DMS53 treated with DMSO at 0.1 percent for 48 hours (cell line): ENCODE data around the gene CRAT.
A peak's percentile ranks its signal among the peaks of the same experiment; 100 is the strongest.
"Not testable (repeated sequence)": the region's sequence is repeated elsewhere in the genome, so short reads cannot be mapped to it uniquely, and the experiment has no call there.

Experiments used
- DNase-seq: peaks from one replicate; lab custom pipeline; 2025; ENCODE audit not compliant: unreplicated experiment; lab: John Stamatoyannopoulos, UW

The CRAT gene

DNA sequence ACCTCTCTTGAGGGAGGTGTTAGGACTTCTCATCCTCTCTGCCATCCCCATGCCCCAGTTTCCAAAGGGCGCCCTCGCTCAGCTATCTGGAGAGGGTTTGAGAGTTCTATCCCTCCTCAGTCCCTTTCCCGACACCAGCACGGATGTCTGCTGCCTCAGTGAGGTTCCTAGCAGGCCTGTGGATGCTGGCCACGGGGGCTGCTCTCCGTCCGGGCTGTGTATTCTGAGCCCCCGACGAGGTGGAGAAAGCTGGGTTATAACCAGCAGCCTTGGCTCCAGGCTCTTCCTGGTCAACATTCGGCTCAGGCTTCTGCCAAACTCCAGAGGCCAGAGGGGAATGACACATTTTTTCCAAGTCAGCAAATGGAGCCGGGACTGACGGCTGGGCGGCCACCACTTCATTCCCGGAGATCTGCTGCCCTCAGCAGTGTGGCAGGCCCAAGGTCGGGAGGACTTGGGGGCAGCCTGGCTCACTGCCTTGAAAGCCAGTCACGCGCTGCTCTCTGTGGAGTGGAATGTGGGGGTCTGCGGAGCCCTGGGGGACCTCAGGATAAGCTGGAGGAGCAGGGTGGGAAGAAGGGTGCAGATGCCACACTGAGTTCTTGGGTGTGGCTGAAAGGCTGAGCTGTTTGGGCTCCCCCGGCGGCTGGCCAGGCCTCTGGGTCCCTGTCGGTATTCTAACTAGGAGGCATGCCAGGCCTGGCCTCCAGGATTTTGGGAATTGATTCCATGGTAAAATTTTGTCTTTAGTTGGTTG lies 28.1 kb upstream of the CRAT start:
- DNase-seq, result no peak

- DNase-seq, result no peak
Measured at GRCh38 chr9:129138144-129138462, 27.5 kb upstream of the CRAT start.

DNA sequence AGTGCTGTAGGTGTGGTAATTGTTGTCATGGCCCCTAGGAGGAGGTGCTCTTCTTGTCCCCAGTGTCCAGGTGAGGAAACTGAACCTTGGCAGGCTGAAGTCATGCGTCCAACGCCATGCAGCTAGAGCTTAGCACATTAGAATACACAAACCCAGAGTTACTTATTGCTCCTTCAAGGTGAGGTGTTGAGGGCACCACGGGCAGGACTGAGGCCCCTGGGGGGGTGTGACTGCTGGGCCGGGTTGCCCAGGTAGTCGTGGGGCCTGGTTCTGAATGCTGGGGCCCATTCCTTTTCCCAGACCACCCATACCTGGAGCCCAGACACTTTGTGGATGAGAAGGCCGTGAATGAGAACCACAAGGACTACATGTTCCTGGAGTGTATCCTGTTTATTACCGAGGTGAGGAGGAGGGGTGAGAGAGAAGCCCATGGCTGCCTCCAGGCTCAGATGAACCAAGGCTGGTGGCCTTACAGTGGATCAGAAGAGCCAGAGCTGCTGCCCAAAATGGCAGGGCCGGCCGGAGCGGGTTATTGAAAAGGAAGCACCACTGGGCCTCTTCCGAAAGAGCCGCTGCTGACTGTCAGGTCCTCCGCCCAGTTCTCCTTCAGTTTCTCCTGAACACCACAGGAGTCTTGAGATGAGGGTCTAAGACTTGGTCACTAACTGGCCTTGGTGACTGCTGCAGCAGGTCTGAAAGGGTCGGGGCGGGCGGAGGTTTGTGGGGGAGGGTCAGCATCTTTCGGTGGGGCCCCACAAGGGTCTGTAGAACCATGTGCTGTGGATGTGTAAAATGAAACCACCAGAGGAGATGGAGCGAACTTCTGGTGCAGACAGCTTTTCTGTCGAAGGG lies 26.9 kb upstream of the CRAT start:
- DNase-seq, result no peak

DNA sequence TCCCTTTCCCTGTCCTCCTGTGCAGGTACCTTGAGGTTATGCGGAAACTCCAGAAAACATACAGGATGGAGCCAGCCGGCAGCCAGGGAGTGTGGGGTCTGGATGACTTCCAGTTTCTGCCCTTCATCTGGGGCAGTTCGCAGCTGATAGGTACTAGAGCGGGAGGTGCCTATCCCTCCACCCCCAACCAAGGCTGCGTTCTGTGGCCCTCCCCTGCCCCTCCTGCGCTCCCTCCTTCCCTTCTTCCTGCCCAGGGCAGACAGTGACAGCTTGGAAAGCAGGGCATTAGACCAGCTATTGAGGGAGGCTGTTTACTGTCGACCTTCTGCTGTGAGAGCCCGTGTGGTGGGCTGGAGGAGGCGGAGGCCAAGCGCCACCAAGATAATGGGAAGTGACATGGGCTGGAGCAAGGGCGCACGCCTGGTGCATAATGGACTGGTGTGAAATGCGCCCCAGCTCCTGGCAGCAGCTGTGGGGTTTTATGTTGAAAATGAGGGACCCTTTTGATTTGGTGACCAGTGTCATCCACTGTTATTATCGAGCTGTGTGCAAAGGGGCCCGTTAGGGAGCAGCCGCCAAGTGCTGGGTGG lies 25.9 kb upstream of the CRAT start:
- no peak for DNase-seq

DNA sequence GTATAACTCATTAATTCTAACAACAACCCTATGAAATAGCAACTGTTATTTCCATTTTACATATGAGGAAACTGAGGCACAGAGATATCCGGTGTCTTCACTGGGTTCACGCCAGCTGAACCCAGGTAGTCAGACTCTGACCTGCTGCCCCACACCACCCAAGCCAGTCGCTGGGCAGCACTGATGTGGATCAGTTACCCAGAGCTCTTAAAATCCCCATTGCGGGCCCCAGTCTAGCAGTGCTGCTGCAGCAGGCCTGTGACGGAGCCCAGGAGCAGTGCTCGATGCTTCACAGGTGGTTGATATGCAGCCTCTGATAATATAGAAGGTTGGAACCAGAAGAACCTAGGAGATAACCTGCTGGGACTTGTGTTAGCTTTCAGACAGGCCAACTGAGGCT lies 24.9 kb upstream of the CRAT start:
- DNase-seq, result no peak

- no peak for DNase-seq
Measured at GRCh38 chr9:129133082-129133481, 22.5 kb upstream of the CRAT start.

DNA sequence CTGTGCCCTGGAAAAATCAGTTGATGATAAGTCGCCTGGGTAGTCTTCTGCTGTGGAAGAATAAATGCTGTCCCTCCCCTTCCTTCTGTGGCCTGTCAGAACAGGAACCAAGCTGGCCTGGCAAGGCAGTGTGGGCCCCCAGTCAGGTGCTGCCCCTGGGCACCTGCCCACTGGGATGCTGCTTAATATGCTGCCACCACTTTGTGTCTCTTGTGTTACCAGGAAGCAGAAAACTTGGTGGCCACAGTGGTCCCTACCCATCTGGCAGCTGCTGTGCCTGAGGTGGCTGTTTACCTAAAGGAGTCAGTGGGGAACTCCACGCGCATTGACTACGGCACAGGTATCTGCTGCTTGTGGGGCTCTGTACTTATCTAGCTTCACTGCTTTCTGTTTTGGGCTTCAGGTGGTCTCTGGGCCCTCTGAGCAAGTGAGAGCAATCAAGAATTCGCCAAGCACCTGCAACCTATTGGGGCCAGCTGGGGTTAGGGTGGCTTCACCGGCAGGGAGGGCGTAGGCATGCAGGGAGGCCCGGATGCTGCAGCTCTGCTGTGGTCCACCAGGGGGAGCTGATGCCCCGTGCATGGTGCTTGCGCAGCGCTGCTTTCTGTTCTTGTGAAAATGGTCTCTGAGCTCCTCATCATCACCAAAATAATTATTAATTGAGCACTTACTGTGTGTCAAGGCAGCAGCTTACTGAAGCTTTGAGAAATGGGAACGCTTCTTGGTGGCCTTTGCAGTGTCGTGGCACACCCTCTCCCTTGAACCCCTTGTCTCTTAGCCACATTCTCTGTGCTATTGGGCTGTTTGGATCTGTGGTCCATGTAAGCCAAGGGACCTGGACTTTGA lies 20.9 kb upstream of the CRAT start:
- peak; percentile 50 for DNase-seq

DNA sequence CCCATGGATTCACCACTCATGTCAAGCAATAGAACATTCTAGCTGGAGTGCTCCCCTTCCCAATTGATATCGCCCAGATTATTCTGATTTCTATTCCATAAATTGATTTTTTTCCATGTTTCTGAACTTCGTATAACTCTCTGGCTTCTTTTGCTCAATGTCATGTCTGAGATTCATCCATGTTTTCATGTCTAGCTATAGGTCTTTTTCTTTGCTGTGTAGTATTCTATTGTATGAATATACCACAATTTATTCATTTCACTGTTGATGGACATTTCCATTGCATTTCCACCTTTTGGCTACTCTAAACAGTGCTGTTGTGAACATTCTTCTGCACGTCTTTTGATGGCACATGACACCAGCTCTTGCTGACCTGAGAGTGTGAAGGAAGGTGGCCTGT lies 20.2 kb upstream of the CRAT start:
- no peak for DNase-seq

- not testable (repeated sequence) for DNase-seq
Measured at GRCh38 chr9:129130271-129130670, 19.7 kb upstream of the CRAT start.

- no peak for DNase-seq
Measured at GRCh38 chr9:129128689-129129088, 18.1 kb upstream of the CRAT start.

- DNase-seq, result no peak
Measured at GRCh38 chr9:129126749-129127618, 16.4 kb upstream of the CRAT start.

DNA sequence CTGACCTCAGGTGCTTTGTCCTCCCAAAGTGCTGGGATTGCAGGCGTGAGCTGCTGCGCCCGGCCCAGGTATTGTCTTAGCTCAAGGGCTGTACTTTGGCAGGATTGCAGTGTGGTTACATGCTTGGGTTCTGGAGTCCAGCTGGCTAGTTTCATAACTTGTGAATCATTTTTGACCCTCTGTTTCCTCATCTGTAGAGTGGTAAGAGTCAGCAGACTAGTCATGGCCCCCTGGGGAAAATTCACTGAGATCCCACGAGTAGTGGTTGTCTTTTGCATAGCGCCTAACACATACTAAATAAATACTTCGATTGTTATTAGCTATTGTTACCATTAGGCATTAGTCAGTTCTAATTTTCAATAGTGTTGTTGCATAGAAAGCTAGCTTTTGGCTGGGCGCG lies 14.9 kb upstream of the CRAT start:
- DNase-seq, result no peak

DNA sequence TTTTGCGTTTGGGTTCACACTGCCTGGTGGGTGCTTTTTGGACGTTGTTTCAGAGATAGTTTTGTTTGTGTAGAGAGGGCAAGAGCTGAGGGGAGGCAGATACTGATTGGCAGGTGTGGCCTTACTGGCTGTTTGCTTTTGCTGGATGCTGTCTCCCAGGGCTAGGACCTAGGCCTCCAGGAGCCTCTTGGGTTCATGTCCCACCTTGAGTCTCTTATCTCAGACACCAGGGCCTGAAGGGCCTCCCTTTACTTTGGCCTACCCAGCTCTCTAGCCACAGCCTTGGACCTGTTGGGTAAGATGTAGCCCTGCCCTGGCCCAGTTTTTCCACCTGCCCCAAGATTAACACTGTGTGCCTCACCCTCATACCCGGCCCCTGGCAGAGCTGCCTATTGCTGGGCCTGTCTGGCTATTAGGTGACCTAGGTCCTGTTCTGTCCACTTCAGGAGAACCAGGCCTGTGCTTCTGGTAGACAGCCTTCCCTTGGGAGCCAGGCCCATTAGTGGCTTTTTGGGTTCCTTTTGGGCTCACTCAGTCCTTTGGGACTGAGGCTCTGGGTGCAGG lies 14.0 kb upstream of the CRAT start:
- no peak for DNase-seq

DNA sequence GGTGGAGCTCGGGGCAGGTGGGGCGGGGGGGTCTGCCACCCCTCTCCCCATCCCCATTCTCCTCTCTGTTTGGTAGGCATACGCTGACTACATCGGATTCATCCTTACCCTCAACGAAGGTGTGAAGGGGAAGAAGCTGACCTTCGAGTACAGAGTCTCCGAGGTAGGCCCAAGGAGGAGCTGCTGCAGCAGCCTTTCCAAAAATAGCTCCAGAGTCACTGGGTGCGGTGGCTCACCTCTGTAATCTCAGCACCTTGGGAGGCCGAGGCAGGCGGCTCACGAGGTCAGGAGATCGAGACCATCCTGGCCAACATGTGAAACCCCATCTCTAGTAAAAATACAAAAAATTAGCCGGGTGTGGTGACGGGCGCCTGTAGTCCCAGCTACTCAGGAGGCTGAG lies 12.4 kb upstream of the CRAT start:
- DNase-seq, result not testable (repeated sequence)

DNA sequence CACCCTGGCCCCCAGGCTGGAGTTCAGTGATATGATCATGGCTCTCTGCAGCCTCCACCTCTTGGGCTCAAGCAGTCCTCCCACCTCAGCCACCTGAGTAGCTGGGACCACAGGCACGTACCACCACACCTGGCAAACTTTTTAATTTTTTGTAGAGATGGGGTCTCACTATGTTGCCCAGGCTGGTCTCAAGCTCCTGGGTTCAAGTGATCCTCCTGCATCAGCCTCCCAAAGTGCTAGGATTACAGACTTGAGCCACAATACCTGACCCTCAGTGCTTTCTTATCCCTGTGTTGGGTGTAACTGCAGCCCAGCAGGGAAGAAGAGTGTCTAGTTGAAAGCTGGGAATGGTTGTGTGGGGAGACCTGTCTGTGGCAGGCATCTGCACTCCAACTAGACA lies 11.5 kb upstream of the CRAT start:
- DNase-seq, result no peak

DNA sequence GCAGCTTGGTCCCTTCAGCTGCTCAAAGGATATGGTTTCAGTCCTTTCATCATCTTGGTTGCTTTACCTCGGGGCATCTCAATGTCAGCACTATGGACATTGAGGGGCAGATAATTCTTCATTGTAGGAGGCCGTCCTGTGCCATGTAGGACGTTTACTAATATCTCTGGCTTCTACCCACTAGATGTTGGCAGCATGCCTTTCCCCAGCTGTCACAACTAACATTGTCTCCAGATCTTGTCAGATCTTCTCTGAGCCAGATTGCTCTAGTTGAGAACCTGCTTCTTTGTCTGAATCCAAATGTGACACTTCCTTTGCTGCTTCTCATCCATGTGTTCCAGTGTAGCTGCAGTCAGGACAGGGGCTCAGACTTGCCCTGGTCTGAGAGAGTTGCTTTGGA lies 10.9 kb upstream of the CRAT start:
- DNase-seq, result no peak

DNA sequence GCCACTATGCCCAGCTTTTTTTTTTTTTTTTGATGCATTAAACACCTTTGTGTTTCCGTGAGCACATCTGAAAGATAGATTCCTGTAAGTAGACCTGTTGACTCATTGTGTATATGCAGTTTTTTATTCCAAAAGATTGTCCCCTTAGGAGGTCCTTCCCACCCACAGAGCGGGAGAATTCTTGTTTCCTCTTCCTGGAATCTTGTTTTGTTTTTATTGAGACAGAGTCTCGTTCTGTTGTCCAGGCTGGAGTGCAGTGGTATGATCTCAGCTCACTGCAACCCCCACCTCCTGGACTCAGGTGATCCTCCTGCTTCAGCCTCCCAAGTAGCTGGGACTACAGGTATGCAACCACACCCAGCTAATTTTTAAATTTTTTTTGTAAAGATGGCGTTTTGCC lies 8.2 kb upstream of the CRAT start:
- no peak for DNase-seq

GRCh38 chr9:129113645-129114304 lies 3.2 kb upstream of the CRAT start:
- DNase-seq, result no peak

- not testable (repeated sequence) for DNase-seq
Measured at GRCh38 chr9:129112526-129112925, 1.9 kb upstream of the CRAT start.
